ENCODE measurements around the gene LDHD.

DNA sequence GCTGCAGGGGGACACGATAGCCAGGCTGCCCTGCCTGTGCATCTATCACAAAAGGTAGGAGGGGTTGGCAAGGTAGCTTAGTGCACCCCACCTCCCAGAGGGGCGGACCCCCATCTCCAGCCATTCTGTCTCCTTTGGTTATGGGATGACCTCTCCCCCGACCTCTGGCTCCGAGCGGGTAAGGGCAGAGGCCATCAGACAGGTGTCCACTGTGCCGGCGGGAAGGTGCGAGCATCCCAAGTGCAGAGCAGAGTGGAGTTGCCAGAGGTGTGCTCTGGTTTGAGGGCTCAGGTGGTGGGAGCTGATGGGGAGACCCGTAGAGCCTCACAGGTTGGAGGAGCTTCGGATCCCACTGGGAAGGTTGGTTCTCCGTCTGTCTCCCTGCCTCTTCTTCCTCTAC, 11.7 kb downstream of the LDHD start:
- TF ChIP-seq, protein P1, sequence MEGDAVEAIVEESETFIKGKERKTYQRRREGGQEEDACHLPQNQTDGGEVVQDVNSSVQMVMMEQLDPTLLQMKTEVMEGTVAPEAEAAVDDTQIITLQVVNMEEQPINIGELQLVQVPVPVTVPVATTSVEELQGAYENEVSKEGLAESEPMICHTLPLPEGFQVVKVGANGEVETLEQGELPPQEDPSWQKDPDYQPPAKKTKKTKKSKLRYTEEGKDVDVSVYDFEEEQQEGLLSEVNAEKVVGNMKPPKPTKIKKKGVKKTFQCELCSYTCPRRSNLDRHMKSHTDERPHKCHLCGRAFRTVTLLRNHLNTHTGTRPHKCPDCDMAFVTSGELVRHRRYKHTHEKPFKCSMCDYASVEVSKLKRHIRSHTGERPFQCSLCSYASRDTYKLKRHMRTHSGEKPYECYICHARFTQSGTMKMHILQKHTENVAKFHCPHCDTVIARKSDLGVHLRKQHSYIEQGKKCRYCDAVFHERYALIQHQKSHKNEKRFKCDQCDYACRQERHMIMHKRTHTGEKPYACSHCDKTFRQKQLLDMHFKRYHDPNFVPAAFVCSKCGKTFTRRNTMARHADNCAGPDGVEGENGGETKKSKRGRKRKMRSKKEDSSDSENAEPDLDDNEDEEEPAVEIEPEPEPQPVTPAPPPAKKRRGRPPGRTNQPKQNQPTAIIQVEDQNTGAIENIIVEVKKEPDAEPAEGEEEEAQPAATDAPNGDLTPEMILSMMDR (IDR thresholded peaks at IDR 0.05; ENCODE audit: poor library complexity), result no peak
- no peak for TF ChIP-seq EZH2 (IDR thresholded peaks at IDR 0.05; ENCODE audit: borderline replicate concordance)

All from hepatocyte (in vitro differentiated cells).